ENCODE measurements around the gene DOP1A.
A peak's percentile ranks its signal among the peaks of the same experiment; 100 is the strongest.

DOP1A gene

DNA sequence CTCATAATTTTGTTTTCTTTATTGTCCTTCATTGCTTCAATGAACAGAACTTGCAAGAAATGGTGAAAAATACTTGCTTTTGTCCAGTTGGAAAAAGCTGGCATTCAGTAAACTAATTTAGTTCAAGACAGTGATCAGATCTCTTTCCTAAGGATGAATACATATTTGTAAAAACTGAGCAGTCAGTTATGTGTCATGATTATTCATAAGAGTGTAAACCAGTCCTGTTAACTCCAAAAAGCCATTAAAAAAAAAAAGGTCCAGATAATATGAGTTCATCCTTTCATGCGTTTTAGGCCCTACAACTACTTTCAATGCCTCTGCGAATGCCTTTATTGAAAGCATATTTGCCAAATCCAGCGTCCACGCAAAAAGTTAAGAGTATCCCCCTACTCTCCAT is 125.0 kb downstream of the DOP1A start:
- ChIA-PET POLR2A (no interaction called here), CTCF (no interaction called here)
- DNase-seq (ENCODE audit: extremely low spot score), result no peak
- TF ChIP-seq ELF4 (IDR thresholded peaks at IDR 0.05), result no peak
- no peak for TF ChIP-seq ARNT (IDR thresholded peaks at IDR 0.05)
- TF ChIP-seq FOXA1 (IDR thresholded peaks at IDR 0.05), result no peak
- no peak for TF ChIP-seq FOXM1 (IDR thresholded peaks at IDR 0.05; ENCODE audit: borderline replicate concordance)
- no peak for TF ChIP-seq BHLHE40 (IDR thresholded peaks at IDR 0.05; ENCODE audit: borderline replicate concordance)
- TF ChIP-seq PKNOX1 (IDR thresholded peaks at IDR 0.05), result no peak
- no peak for TF ChIP-seq L3MBTL2 (conservative IDR thresholded peaks at IDR 0.05)
- TF ChIP-seq ZNF384 (IDR thresholded peaks at IDR 0.05), result no peak
- no peak for TF ChIP-seq LEF1 (IDR thresholded peaks at IDR 0.05; ENCODE audit: borderline replicate concordance)
- no peak for TF ChIP-seq CTBP1 (IDR thresholded peaks at IDR 0.05; ENCODE audit: borderline replicate concordance)
- TF ChIP-seq HDGF (IDR thresholded peaks at IDR 0.05; ENCODE audit: borderline replicate concordance), result no peak
- TF ChIP-seq NFRKB (IDR thresholded peaks at IDR 0.05), result no peak
- TF ChIP-seq TARDBP (IDR thresholded peaks at IDR 0.05), result no peak
- no peak for TF ChIP-seq SP1 (IDR thresholded peaks at IDR 0.05)

DNA sequence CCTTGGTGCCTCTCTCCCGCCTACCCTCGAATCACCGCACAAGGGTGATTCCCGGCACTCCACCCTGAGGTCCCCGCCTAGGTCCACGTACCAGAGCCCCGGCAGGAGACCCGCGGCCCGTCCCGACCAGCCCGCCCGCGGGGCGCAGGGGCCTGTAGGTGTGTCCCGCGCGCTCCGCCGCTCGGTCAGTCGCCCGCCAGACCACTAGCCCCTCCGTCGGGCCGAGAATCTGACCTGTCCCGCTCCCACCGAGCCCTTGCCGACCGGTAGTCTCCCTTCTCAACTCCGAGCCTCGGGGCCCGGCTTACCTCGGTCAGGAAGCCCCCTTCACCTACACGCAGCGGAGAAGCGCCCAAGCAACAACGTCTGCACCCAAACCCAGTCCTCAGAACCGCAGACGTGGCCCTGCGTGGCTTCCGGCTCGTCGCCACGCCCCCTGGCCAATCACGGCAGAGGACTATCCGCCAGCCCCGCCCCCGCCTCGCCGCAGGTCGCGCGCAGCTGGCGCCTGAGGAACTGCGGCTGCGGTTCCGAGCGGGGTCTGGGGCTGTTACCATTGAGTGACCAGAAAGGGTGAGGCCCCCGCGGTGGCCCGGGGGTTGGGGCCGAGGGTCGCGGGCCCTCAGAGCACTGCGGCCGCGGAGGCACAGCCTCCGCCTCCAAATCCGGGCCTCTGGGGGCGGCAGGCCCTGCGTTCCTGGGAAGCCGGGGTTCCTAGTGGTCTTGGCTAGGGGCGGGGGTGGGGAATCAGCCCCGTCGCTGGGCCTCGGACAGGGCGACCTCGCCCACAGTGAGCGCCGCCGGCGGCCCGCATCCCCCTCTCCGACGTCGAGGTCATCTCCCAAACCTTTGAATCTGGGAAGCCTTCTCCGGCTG is 125.6 kb downstream of the DOP1A start, which contains the start of the genes PGM3 and RWDD2A:
Gene PGM3 (minus strand): TSS at position 395 of the 876 bp plus-strand sequence. CDS start 2,253 bp downstream, outside the sequence.
Gene RWDD2A (plus strand): TSS at position 487 of the 876 bp plus-strand sequence. CDS start 1,095 bp downstream, outside the sequence.
- DNase-seq (ENCODE audit: extremely low spot score), result peak; percentile 95
- ChIA-PET POLR2A (interaction anchor here (0.6 to 1.5 kb wide), 5 partner anchors 9 to 125 kb away, joined by 3 to 5 read pairs (median 4); partner anchors contain the start of gene DOP1A), CTCF (no interaction called here)
- no peak for TF ChIP-seq FOXM1 (IDR thresholded peaks at IDR 0.05; ENCODE audit: borderline replicate concordance)
- TF ChIP-seq ZNF384 (IDR thresholded peaks at IDR 0.05), result no peak
- TF ChIP-seq TARDBP (IDR thresholded peaks at IDR 0.05), result no peak

DNA sequence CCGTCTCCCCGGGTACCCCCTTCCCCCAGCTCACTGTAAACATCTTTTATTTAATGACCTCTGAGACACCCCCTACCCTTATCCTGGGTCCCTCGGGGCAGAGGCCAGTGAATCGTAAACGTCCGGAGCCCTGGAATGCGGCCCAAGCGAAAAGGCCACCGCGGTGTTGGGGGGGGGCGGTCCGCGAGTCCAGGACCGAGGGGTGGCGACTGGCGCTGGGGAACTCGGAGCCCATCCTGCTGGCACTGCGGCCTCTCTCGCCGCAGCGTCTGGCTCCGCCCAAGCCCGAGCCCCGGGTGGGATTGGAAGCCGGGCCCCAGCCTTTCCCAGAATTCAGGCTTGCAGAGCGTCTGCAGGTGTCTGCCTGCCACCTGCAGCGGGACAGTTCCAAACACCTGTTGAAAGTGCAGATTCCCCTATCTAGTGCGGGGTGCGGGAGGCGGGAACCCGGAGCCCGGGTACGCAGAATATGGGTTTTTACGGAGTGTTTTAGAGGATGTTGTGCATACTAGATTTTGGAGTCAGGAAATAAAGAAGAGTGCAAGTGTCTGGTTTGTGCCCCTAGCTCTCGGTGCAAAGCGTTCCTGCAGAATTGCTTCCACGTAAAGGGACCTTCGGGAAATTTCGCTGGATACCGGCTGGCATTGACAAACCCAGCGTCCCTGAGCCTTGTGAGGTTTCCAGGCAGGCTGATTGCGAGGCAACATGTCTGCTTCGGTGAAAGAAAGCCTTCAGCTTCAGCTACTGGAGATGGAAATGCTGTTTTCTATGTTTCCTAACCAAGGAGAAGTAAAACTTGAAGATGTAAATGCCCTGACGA is 126.5 kb downstream of the DOP1A start:
- no peak for TF ChIP-seq ZNF384 (IDR thresholded peaks at IDR 0.05)
- 0 out of 2 replicates have a peak, but pooled peaks have one; percentile 31 for TF ChIP-seq L3MBTL2 (conservative IDR thresholded peaks at IDR 0.05)
- TF ChIP-seq FOXA1 (IDR thresholded peaks at IDR 0.05), result no peak
- TF ChIP-seq FOXK2 (IDR thresholded peaks at IDR 0.05), result no peak
- peak; percentile 65 for DNase-seq (ENCODE audit: extremely low spot score)
- ChIA-PET CTCF (interaction anchor here (1.0 kb wide), 1 partner anchor 129 kb away, joined by 3 read pairs; the partner anchor contains the start of gene UBE3D), POLR2A (interaction anchor here (0.6 to 1.5 kb wide), 6 partner anchors 10 to 129 kb away, joined by 3 to 5 read pairs (median 4); partner anchors contain the start of genes DOP1A and UBE3D)

DNA sequence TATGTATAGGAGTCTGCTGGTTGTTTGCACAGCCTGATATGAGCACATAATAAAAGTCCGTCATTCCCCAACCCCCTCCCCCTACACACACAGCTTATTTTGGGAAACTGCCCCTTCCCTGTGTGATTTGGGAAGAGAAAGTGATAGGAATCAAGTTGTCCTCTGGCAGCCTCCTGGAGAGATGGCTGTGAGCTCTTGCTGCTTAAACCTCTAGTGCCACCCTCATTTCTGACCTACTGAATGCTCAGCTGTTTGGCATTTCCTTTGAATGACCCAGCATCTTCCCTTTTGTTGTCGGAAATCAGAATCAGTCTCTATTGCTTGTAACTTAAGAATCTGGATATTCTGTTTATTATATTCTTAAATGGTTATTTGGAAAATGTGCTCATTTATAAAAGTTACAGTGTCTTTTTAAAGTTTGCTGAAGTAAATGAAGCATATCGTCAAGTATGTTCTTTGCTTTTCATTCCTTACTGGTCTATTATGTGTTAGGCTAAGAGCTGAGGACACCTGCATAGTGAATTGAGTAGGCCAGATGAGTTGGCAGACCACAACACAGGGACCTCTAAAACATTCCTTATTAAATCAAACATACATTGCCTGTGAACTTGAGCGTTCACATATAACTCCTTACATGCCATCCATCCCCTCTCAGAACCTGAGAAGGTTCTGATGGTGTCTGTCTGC is 131.2 kb downstream of the DOP1A start:
- TF ChIP-seq PKNOX1 (IDR thresholded peaks at IDR 0.05) (no peak), NFRKB (IDR thresholded peaks at IDR 0.05) (no peak), ZNF384 (IDR thresholded peaks at IDR 0.05) (no peak), SP1 (IDR thresholded peaks at IDR 0.05) (no peak), ELF4 (IDR thresholded peaks at IDR 0.05) (no peak), ARNT (IDR thresholded peaks at IDR 0.05) (no peak), L3MBTL2 (conservative IDR thresholded peaks at IDR 0.05) (no peak), CTBP1 (IDR thresholded peaks at IDR 0.05; ENCODE audit: borderline replicate concordance) (no peak), FOXA1 (IDR thresholded peaks at IDR 0.05) (no peak), LEF1 (IDR thresholded peaks at IDR 0.05; ENCODE audit: borderline replicate concordance) (no peak), BHLHE40 (IDR thresholded peaks at IDR 0.05; ENCODE audit: borderline replicate concordance) (no peak), TARDBP (IDR thresholded peaks at IDR 0.05) (no peak), SUZ12 (IDR thresholded peaks at IDR 0.05) (no peak), FOXM1 (IDR thresholded peaks at IDR 0.05; ENCODE audit: borderline replicate concordance) (no peak), FOXK2 (IDR thresholded peaks at IDR 0.05) (no peak), HDGF (IDR thresholded peaks at IDR 0.05; ENCODE audit: borderline replicate concordance) (no peak)
- ChIA-PET CTCF (interaction anchor here (0.6 to 1.0 kb wide), 3 partner anchors 16 to 133 kb away, joined by 3 read pairs; no protein-coding TSS in a partner anchor), POLR2A (no interaction called here)
- no peak for DNase-seq (ENCODE audit: extremely low spot score)

GRCh38 chr6:83199173-83199862 is 131.8 kb downstream of the DOP1A start:
- DNase-seq (ENCODE audit: extremely low spot score), result no peak
- ChIA-PET POLR2A (no interaction called here), CTCF (interaction anchor here (0.8 to 1.0 kb wide), 3 partner anchors 132 to 133 kb away, joined by 3 read pairs; no protein-coding TSS in a partner anchor)
- no peak for TF ChIP-seq SUZ12 (IDR thresholded peaks at IDR 0.05)
- no peak for TF ChIP-seq TARDBP (IDR thresholded peaks at IDR 0.05)
- no peak for TF ChIP-seq NFRKB (IDR thresholded peaks at IDR 0.05)
- TF ChIP-seq ARNT (IDR thresholded peaks at IDR 0.05), result no peak
- no peak for TF ChIP-seq FOXK2 (IDR thresholded peaks at IDR 0.05)
- no peak for TF ChIP-seq CTBP1 (IDR thresholded peaks at IDR 0.05; ENCODE audit: borderline replicate concordance)
- no peak for TF ChIP-seq ZNF384 (IDR thresholded peaks at IDR 0.05)
- no peak for TF ChIP-seq ELF4 (IDR thresholded peaks at IDR 0.05)
- TF ChIP-seq L3MBTL2 (conservative IDR thresholded peaks at IDR 0.05), result no peak
- no peak for TF ChIP-seq FOXA1 (IDR thresholded peaks at IDR 0.05)
- TF ChIP-seq FOXM1 (IDR thresholded peaks at IDR 0.05; ENCODE audit: borderline replicate concordance), result no peak
- no peak for TF ChIP-seq HDGF (IDR thresholded peaks at IDR 0.05; ENCODE audit: borderline replicate concordance)
